A673 (cell line): ENCODE results near the gene NDE1. TPM values are rescaled to one million over a fixed set of nuclear protein-coding genes. Genes with fewer than 3 reads are reported as not detected.

ENCODE experiments used
- BruUV-seq: library from RNA; stranded (reverse); fragments of 400-500 nt; replicated peaks from 2 replicates; lab custom pipeline; 2021; lab: Mats Ljungman, UMichigan
- CTCF ChIA-PET: fragments of 300-600 bp; sonication (Branson Sonifier 250); formaldehyde crosslinking; loops from one replicate; lab custom pipeline; 2022; ENCODE audit warnings: antibody characterized with exemption; lab: Charles Lee
- POLR2A ChIA-PET: fragments of 300-600 bp; sonication (Branson Sonifier 250); formaldehyde crosslinking; loops from one replicate; lab custom pipeline; 2022; ENCODE audit warnings: antibody characterized with exemption; ENCODE audit not compliant: low non-redundant PET; lab: Charles Lee
- DNase-seq: peaks from one replicate; pipeline ENCODE4 v3.0.0-alpha.2; 2015; ENCODE audit warnings: low spot score
- H3K27ac ChIP-seq: fragments of 200-600 bp; sonication (generic); 2 replicates; pipeline ENCODE4 v1.5.1; 2016; ENCODE audit warnings: mixed run types, low read depth, mild to moderate bottlenecking, mixed read lengths, antibody characterized with exemption, low read length; ENCODE audit not compliant: poor library complexity, severe bottlenecking
- H3K27me3 ChIP-seq: fragments of 200-600 bp; sonication (generic); replicated peaks from 2 replicates; pipeline ENCODE4 v1.6.1; 2017; ENCODE audit warnings: mixed run types, low read depth, mild to moderate bottlenecking, mixed read lengths, antibody characterized with exemption, low read length; ENCODE audit not compliant: insufficient read depth, poor library complexity
- H3K36me3 ChIP-seq: fragments of 200-600 bp; sonication (generic); 2 replicates; pipeline ENCODE4 v1.6.1; 2016; ENCODE audit warnings: mixed run types, mild to moderate bottlenecking, mixed read lengths, antibody characterized with exemption, low read length; ENCODE audit not compliant: insufficient read depth, poor library complexity, severe bottlenecking
- H3K4me1 ChIP-seq: fragments of 200-600 bp; sonication (generic); 2 replicates; pipeline ENCODE4 v1.6.1; 2017; ENCODE audit warnings: mixed run types, mild to moderate bottlenecking, mixed read lengths, antibody characterized with exemption, low read length; ENCODE audit not compliant: insufficient read depth, poor library complexity, severe bottlenecking
- H3K4me3 ChIP-seq: fragments of 200-600 bp; sonication (generic); 2 replicates; pipeline ENCODE4 v1.5.1; 2016; ENCODE audit warnings: low read depth, mixed run types, mild to moderate bottlenecking, mixed read lengths, low read length; ENCODE audit not compliant: poor library complexity, severe bottlenecking
- H3K9me3 ChIP-seq: fragments of 200-600 bp; sonication (generic); 2 replicates; pipeline ENCODE4 v1.6.1; 2016; ENCODE audit warnings: mixed run types, low read depth, mild to moderate bottlenecking, mixed read lengths, antibody characterized with exemption, low read length; ENCODE audit not compliant: poor library complexity, severe bottlenecking
- CTCF ChIP-seq: fragments of 300-800, 200-600 bp; sonication (generic); conservative IDR thresholded peaks from 2 replicates; pipeline ENCODE4 v1.5.1; 2017; ENCODE audit warnings: low read depth, mild to moderate bottlenecking, antibody characterized with exemption, low read length, moderate library complexity, mixed read lengths
- EZH2 ChIP-seq: fragments of 200-600 bp; sonication (generic); IDR thresholded peaks from 2 replicates; pipeline ENCODE4 v1.6.1; 2017; ENCODE audit warnings: borderline replicate concordance, low read depth, mild to moderate bottlenecking, mixed read lengths, antibody characterized with exemption, low read length; ENCODE audit not compliant: poor library complexity, severe bottlenecking
- intact Hi-C: fragments of 100-400 bp; cut with micrococcal nuclease; formaldehyde crosslinking; loops from one replicate; pipeline ENCODE4 v1.10.0; 2022; ENCODE audit not compliant: unreplicated experiment
- total RNA-seq: library from RNA; stranded (reverse); gene quantifications from 2 replicates; pipeline ENCODE4 v1.2.3, GENCODE V29; 2021

The NDE1 gene
- total RNA-seq, 1 experiment from 2014 or later, result 78.1 TPM

- ChIA-PET POLR2A (no interaction called here), CTCF (no interaction called here)
- Histone ChIP-seq H3K4me3 (no peak overlapping the region), H3K9me3 (no peaks in the 10 kb centered on the region), H3K27ac (no peak overlapping the region), H3K4me1 (peaks cover 6% of the 10 kb centered on the region), H3K36me3 (no peaks in the 10 kb centered on the region), H3K27me3 (no peaks in the 10 kb centered on the region)
- no peak for TF ChIP-seq EZH2
- TF ChIP-seq CTCF, result no peak
- BruUV-seq, result no TSS peak
- intact Hi-C loops, result no loop called here
- no peak for DNase-seq
Observed at GRCh38 chr16:15749371-15749770, 99.3 kb downstream of the NDE1 start.

GRCh38 chr16:15749985-15750384 is 99.9 kb downstream of the NDE1 start:
- Histone ChIP-seq H3K4me3 (no peak overlapping the region), H3K36me3 (no peaks in the 10 kb centered on the region), H3K27me3 (no peaks in the 10 kb centered on the region), H3K4me1 (peaks cover under 1% of the 10 kb centered on the region), H3K27ac (no peak overlapping the region), H3K9me3 (no peaks in the 10 kb centered on the region)
- CTCF ChIA-PET, result no interaction called here
- no peak for DNase-seq
- TF ChIP-seq EZH2 (no peak), CTCF (no peak)
- intact Hi-C loops, result no loop called here
- no TSS peak for BruUV-seq
- POLR2A ChIA-PET, result no interaction called here

GRCh38 chr16:15751940-15752339 is 101.9 kb downstream of the NDE1 start:
- no peaks in the 10 kb centered on the region for H3K4me1 ChIP-seq
- intact Hi-C loops, result no loop called here
- no peak overlapping the region for H3K4me3 ChIP-seq
- no peaks in the 10 kb centered on the region for H3K9me3 ChIP-seq
- H3K36me3 ChIP-seq, result no peaks in the 10 kb centered on the region
- no peak overlapping the region for H3K27ac ChIP-seq
- no TSS peak for BruUV-seq
- ChIA-PET POLR2A (no interaction called here), CTCF (interaction anchor here (0.6 to 0.7 kb wide), 3 partner anchors 154 to 332 kb away, joined by 6 to 9 read pairs (median 8); no protein-coding TSS in a partner anchor)
- H3K27me3 ChIP-seq, result no peaks in the 10 kb centered on the region
- TF ChIP-seq EZH2 (no peak), CTCF (no peak)
- no peak for DNase-seq
